K562 (cell line): Measurements from ENCODE around the gene SDR39U1. TPM values are rescaled to one million over a fixed set of nuclear protein-coding genes. Genes with fewer than 3 reads are reported as not detected.

Source experiments
- CBFA2T2 ChIP-seq: fragments of 450-650 bp; conservative IDR thresholded peaks from 2 replicates; pipeline ENCODE4 v1.6.1; 2017; ENCODE audit warnings: mild to moderate bottlenecking
- CHD4 ChIP-seq: fragments of 200-600 bp; sonication (generic); IDR thresholded peaks from 3 replicates; pipeline ENCODE4 v1.6.1; 2012; ENCODE audit warnings: low read depth, mild to moderate bottlenecking, mixed read lengths, low read length, inconsistent platforms; ENCODE audit not compliant: insufficient read depth, insufficient replicate concordance, poor library complexity, severe bottlenecking
- EP300 ChIP-seq: IDR thresholded peaks from 2 replicates; pipeline ENCODE4 v1.6.1; 2012; ENCODE audit warnings: low read length, improper control_type of control experiment
- HDGF ChIP-seq: fragments of 450-650 bp; IDR thresholded peaks from 2 replicates; pipeline ENCODE4 v1.6.1; 2016
- HEY1 ChIP-seq: fragments of 250-450 bp; sonication (Bioruptor Pico); IDR thresholded peaks from 2 replicates; pipeline ENCODE4 v1.5.0; 2020; ENCODE audit warnings: mild to moderate bottlenecking, moderate library complexity, borderline replicate concordance
- HOXB6 ChIP-seq: fragments of 250-450 bp; sonication (Bioruptor Pico); IDR thresholded peaks from 2 replicates; pipeline ENCODE4 v1.5.1; 2022; ENCODE audit warnings: mild to moderate bottlenecking, borderline replicate concordance
- MAFK ChIP-seq: IDR thresholded peaks from 2 replicates; pipeline ENCODE4 v1.6.1; 2011; ENCODE audit warnings: low read length, improper control_type of control experiment
- MEIS2 ChIP-seq: fragments of 450-650 bp; IDR thresholded peaks from 2 replicates; pipeline ENCODE4 v1.6.1; 2014; ENCODE audit warnings: mild to moderate bottlenecking; ENCODE audit not compliant: partially characterized antibody
- PHF8 ChIP-seq: fragments of 200-600 bp; sonication (generic); IDR thresholded peaks from 2 replicates; pipeline ENCODE4 v1.6.1; 2012; ENCODE audit warnings: mixed run types, mild to moderate bottlenecking, inconsistent platforms, low read length, moderate library complexity, borderline replicate concordance
- POU5F1 ChIP-seq: fragments of 150-350 bp; IDR thresholded peaks from 2 replicates; pipeline ENCODE4 v1.6.1; 2014; ENCODE audit warnings: borderline replicate concordance, low read length, low read depth, mild to moderate bottlenecking; ENCODE audit not compliant: partially characterized antibody
- SAFB ChIP-seq: fragments of 200-400 bp; formaldehyde crosslinking; IDR thresholded peaks from 2 replicates; pipeline ENCODE4 v1.6.1; 2017; ENCODE audit warnings: low read depth, low read length, borderline replicate concordance
- ZKSCAN8 ChIP-seq: fragments of 200-800 bp; sonication (Bioruptor generic); IDR thresholded peaks from 2 replicates; pipeline ENCODE4 v1.6.1; 2016; ENCODE audit warnings: missing genetic modification characterization, missing compliant biosample characterization
- ZNF124 ChIP-seq: sonication (generic); formaldehyde crosslinking; IDR thresholded peaks from 2 replicates; pipeline ENCODE4 v1.8.1; 2022; ENCODE audit warnings: missing genetic modification reagents
- ZNF408 ChIP-seq: fragments of 250-450 bp; sonication (Bioruptor Pico); IDR thresholded peaks from 2 replicates; pipeline ENCODE4 v1.4.0; 2020; ENCODE audit warnings: low read depth, mild to moderate bottlenecking, moderate library complexity
- polyA plus RNA-seq, 8 experiments: library from polyadenylated mRNA; depleted of rRNA in 4 of 8; stranded (reverse) in 5 of 8; unstranded in 3 of 8; fragments of >200 nt; fragmentation: Nextera tagmentation in 2 of 8; fragmentation: Illumina TruSeq in 1 of 8; extraction: Ambion mirVana in 2 of 8; extraction: Trizol in 1 of 8; gene quantifications; 2 replicates each; pipeline versions ENCODE4 v1.2.1 to v1.2.3, GENCODE V29; 2011 to 2014; ENCODE audit warnings: inconsistent platforms in 1 of 8, missing spikeins in 1 of 8
- total RNA-seq, 7 experiments: library from RNA; depleted of rRNA in 6 of 7; stranded (reverse); fragments of >200 nt in 6 of 7; fragmentation: Illumina TruSeq in 2 of 7; extraction: Trizol in 2 of 7; gene quantifications; 2 replicates each; pipeline versions ENCODE4 v1.2.1 to v1.2.3, GENCODE V29; 2011 to 2021; ENCODE audit warnings: low replicate concordance in 1 of 7
- TF ChIP-seq, protein P1 (sequence below): fragments of 250-450 bp; sonication (Bioruptor Pico); IDR thresholded peaks from 2 replicates; pipeline ENCODE4 v1.5.0; 2020; ENCODE audit warnings: mild to moderate bottlenecking, borderline replicate concordance
- TF ChIP-seq, protein P2 (sequence below): fragments of 150-350 bp; IDR thresholded peaks from 2 replicates; pipeline ENCODE4 v1.6.1; 2014; ENCODE audit warnings: low read depth, mild to moderate bottlenecking, low read length, borderline replicate concordance
- TF ChIP-seq, protein P3 (sequence below): fragments of 250-450 bp; sonication (Bioruptor Pico); IDR thresholded peaks from 2 replicates; pipeline ENCODE4 v1.4.0; 2020

Gene SDR39U1
- total and polyA plus RNA-seq, 9 of the 15 experiments (the other 6 are each of a cell fraction or from before 2014, with no cell fraction given) = 10.4 to 56.1 (median 19.8) TPM

DNA sequence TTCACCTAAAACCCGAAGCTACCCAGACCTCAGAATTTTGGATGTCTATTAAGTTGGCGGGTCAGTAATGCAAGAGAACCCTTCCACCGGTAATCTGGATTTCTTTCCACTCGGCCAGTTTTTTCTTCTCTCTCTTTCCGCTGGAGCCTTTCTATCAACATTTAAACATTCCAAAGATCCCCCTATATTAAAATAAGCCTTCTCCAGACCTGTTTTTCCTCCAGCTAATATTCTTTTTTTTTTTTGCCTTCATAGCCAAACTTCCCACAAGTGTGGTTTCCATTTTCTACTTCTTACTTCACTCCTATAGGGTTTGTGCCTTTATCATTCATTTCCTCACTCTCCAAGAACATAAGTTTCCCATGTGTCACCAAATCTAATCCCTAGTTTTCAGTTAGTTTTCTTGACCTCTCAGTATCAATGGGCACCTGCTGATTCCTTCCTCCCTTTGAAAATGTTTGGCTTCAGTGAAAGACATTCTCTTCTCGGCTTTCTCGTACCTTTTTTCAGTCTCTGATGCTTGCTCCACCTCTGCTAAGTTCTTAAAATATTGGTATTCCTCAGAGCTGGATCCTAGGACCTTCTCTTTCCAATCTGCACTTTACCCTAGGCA lies 583 bp upstream of the SDR39U1 start (continued):
- TF ChIP-seq HOXB6 (CRISPR knock-in tag) (no peak), HDGF (no peak), SAFB (no peak), ZKSCAN8 (CRISPR knock-in tag) (no peak), CHD4 (no peak), POU5F1 (no peak), CBFA2T2 (no peak), ZNF124 (CRISPR knock-in tag) (no peak), EP300 (no peak), PHF8 (peak; percentile 32), MEIS2 (no peak), ZNF408 (CRISPR knock-in tag) (no peak), HEY1 (CRISPR knock-in tag) (no peak), MAFK (no peak)
- TF ChIP-seq, protein P1, sequence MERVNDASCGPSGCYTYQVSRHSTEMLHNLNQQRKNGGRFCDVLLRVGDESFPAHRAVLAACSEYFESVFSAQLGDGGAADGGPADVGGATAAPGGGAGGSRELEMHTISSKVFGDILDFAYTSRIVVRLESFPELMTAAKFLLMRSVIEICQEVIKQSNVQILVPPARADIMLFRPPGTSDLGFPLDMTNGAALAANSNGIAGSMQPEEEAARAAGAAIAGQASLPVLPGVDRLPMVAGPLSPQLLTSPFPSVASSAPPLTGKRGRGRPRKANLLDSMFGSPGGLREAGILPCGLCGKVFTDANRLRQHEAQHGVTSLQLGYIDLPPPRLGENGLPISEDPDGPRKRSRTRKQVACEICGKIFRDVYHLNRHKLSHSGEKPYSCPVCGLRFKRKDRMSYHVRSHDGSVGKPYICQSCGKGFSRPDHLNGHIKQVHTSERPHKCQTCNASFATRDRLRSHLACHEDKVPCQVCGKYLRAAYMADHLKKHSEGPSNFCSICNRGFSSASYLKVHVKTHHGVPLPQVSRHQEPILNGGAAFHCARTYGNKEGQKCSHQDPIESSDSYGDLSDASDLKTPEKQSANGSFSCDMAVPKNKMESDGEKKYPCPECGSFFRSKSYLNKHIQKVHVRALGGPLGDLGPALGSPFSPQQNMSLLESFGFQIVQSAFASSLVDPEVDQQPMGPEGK = no peak
- TF ChIP-seq, protein P2, sequence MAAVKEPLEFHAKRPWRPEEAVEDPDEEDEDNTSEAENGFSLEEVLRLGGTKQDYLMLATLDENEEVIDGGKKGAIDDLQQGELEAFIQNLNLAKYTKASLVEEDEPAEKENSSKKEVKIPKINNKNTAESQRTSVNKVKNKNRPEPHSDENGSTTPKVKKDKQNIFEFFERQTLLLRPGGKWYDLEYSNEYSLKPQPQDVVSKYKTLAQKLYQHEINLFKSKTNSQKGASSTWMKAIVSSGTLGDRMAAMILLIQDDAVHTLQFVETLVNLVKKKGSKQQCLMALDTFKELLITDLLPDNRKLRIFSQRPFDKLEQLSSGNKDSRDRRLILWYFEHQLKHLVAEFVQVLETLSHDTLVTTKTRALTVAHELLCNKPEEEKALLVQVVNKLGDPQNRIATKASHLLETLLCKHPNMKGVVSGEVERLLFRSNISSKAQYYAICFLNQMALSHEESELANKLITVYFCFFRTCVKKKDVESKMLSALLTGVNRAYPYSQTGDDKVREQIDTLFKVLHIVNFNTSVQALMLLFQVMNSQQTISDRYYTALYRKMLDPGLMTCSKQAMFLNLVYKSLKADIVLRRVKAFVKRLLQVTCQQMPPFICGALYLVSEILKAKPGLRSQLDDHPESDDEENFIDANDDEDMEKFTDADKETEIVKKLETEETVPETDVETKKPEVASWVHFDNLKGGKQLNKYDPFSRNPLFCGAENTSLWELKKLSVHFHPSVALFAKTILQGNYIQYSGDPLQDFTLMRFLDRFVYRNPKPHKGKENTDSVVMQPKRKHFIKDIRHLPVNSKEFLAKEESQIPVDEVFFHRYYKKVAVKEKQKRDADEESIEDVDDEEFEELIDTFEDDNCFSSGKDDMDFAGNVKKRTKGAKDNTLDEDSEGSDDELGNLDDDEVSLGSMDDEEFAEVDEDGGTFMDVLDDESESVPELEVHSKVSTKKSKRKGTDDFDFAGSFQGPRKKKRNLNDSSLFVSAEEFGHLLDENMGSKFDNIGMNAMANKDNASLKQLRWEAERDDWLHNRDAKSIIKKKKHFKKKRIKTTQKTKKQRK = no peak
- TF ChIP-seq, protein P3, sequence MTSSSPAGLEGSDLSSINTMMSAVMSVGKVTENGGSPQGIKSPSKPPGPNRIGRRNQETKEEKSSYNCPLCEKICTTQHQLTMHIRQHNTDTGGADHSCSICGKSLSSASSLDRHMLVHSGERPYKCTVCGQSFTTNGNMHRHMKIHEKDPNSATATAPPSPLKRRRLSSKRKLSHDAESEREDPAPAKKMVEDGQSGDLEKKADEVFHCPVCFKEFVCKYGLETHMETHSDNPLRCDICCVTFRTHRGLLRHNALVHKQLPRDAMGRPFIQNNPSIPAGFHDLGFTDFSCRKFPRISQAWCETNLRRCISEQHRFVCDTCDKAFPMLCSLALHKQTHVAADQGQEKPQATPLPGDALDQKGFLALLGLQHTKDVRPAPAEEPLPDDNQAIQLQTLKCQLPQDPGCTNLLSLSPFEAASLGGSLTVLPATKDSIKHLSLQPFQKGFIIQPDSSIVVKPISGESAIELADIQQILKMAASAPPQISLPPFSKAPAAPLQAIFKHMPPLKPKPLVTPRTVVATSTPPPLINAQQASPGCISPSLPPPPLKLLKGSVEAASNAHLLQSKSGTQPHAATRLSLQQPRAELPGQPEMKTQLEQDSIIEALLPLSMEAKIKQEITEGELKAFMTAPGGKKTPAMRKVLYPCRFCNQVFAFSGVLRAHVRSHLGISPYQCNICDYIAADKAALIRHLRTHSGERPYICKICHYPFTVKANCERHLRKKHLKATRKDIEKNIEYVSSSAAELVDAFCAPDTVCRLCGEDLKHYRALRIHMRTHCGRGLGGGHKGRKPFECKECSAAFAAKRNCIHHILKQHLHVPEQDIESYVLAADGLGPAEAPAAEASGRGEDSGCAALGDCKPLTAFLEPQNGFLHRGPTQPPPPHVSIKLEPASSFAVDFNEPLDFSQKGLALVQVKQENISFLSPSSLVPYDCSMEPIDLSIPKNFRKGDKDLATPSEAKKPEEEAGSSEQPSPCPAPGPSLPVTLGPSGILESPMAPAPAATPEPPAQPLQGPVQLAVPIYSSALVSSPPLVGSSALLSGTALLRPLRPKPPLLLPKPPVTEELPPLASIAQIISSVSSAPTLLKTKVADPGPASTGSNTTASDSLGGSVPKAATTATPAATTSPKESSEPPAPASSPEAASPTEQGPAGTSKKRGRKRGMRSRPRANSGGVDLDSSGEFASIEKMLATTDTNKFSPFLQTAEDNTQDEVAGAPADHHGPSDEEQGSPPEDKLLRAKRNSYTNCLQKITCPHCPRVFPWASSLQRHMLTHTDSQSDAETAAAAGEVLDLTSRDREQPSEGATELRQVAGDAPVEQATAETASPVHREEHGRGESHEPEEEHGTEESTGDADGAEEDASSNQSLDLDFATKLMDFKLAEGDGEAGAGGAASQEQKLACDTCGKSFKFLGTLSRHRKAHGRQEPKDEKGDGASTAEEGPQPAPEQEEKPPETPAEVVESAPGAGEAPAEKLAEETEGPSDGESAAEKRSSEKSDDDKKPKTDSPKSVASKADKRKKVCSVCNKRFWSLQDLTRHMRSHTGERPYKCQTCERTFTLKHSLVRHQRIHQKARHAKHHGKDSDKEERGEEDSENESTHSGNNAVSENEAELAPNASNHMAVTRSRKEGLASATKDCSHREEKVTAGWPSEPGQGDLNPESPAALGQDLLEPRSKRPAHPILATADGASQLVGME = no peak
